ENCODE measurements around the gene GBF1.

Gene GBF1

GRCh38 chr10:102396730-102397151 is 151.4 kb downstream of the GBF1 start:
- DNase-seq (ENCODE audit: low spot score), result no peak

GRCh38 chr10:102397222-102398171 is 152.2 kb downstream of the GBF1 start:
- DNase-seq (ENCODE audit: low spot score), result no peak

- DNase-seq (ENCODE audit: low spot score), result no peak
Measured at GRCh38 chr10:102398172-102399020, 153.1 kb downstream of the GBF1 start.

- peak; percentile 92 for DNase-seq (ENCODE audit: low spot score)
Measured at GRCh38 chr10:102399217-102400021, 154.1 kb downstream of the GBF1 start.

- no peak for DNase-seq (ENCODE audit: low spot score)
Measured at GRCh38 chr10:102400076-102400475, 154.7 kb downstream of the GBF1 start.

- no peak for DNase-seq (ENCODE audit: low spot score)
Measured at GRCh38 chr10:102400598-102401341, 155.4 kb downstream of the GBF1 start.

- DNase-seq (ENCODE audit: low spot score), result no peak
Measured at GRCh38 chr10:102401342-102401654, 156.0 kb downstream of the GBF1 start.

- DNase-seq (ENCODE audit: low spot score), result no peak
Measured at GRCh38 chr10:102401735-102402511, 156.6 kb downstream of the GBF1 start.

- no peak for DNase-seq (ENCODE audit: low spot score)
Measured at GRCh38 chr10:102402512-102402896, 157.2 kb downstream of the GBF1 start.

- DNase-seq (ENCODE audit: low spot score), result no peak
Measured at GRCh38 chr10:102403115-102403514, 157.8 kb downstream of the GBF1 start.

- no peak for DNase-seq (ENCODE audit: low spot score)
Measured at GRCh38 chr10:102404361-102405107, 159.2 kb downstream of the GBF1 start.

- no peak for DNase-seq (ENCODE audit: low spot score)
Measured at GRCh38 chr10:102405108-102405571, 159.8 kb downstream of the GBF1 start.

GRCh38 chr10:102405632-102406031 is 160.3 kb downstream of the GBF1 start:
- DNase-seq (ENCODE audit: low spot score), result no peak

GRCh38 chr10:102406815-102407214 is 161.5 kb downstream of the GBF1 start:
- DNase-seq (ENCODE audit: low spot score), result no peak

GRCh38 chr10:102407425-102408130 is 162.2 kb downstream of the GBF1 start:
- DNase-seq (ENCODE audit: low spot score), result no peak

GRCh38 chr10:102408131-102408727 is 162.9 kb downstream of the GBF1 start:
- no peak for DNase-seq (ENCODE audit: low spot score)

GRCh38 chr10:102408728-102409603 is 163.6 kb downstream of the GBF1 start:
- peak; percentile 57 for DNase-seq (ENCODE audit: low spot score)

All from AG20443 (cell line).